Upper lobe of right lung (tissue), 1 donor: Measurements from ENCODE around the gene PPARA. TPM values are rescaled to one million over a fixed set of nuclear protein-coding genes. Genes with fewer than 3 reads are reported as not detected.

ENCODE experiments used
- ATAC-seq: fragments of 200-7000 bp; cut with Tn5 transposase; one replicate; pipeline ENCODE4 v1.9.1; 2020; ENCODE audit warnings: mild to moderate bottlenecking, moderate library complexity
- DNase-seq: peaks from one replicate; pipeline ENCODE4 v3.0.0-alpha.2; 2020
- H3K27ac ChIP-seq: fragments of 200-600 bp; one replicate; pipeline ENCODE4 v1.8.0; 2022
- H3K27me3 ChIP-seq: fragments of 200-600 bp; one replicate; pipeline ENCODE4 v1.8.0; 2022; ENCODE audit warnings: mild to moderate bottlenecking
- H3K36me3 ChIP-seq: fragments of 200-600 bp; one replicate; pipeline ENCODE4 v1.8.0; 2022
- H3K4me1 ChIP-seq: fragments of 200-600 bp; one replicate; pipeline ENCODE4 v1.8.0; 2022
- H3K4me3 ChIP-seq: fragments of 200-600 bp; one replicate; pipeline ENCODE4 v1.8.0; 2022; ENCODE audit warnings: mild to moderate bottlenecking
- H3K9me3 ChIP-seq: fragments of 200-600 bp; one replicate; pipeline ENCODE4 v1.8.0; 2022
- CTCF ChIP-seq: fragments of 200-600 bp; IDR thresholded peaks from one replicate; pipeline ENCODE4 v1.8.0; 2022; ENCODE audit warnings: antibody characterized with exemption
- intact Hi-C: fragments of 100-400 bp; cut with DNase I; formaldehyde crosslinking; loops from one replicate; pipeline ENCODE4 v1.11.0; 2022
- total RNA-seq: library from RNA; stranded (reverse); fragmentation: NEBNext Ultra II Directional; extraction: Animal tissue kit (Norgen Biotek cat#: 25700); gene quantifications from one replicate; pipeline ENCODE4 v1.2.1, GENCODE V29; 2021
- donor health status: DM: no; HTN: yes; CAD: no; lungs with severe emphysema.

The PPARA gene
- total RNA-seq, 1 donor from 2014 or later: 18.4 TPM

- Histone ChIP-seq H3K36me3 (peaks cover 28% of the 10 kb centered on the region), H3K4me1 (no peaks in the 10 kb centered on the region), H3K9me3 (no peaks in the 10 kb centered on the region), H3K27me3 (no peaks in the 10 kb centered on the region), H3K4me3 (no peak overlapping the region), H3K27ac (no peak overlapping the region)
- no peak for DNase-seq
- TF ChIP-seq CTCF: no peak
- intact Hi-C loops: no loop called here
- no peak for ATAC-seq
Measured at GRCh38 chr22:46213052-46213451, 62.7 kb downstream of the PPARA start.

GRCh38 chr22:46214149-46214548 is 63.8 kb downstream of the PPARA start:
- H3K4me1 ChIP-seq: no peaks in the 10 kb centered on the region
- no peak overlapping the region for H3K27ac ChIP-seq
- H3K4me3 ChIP-seq: no peak overlapping the region
- DNase-seq (peak; percentile 29), ATAC-seq (no peak)
- no peak for TF ChIP-seq CTCF
- intact Hi-C loops: no loop called here
- no peaks in the 10 kb centered on the region for H3K27me3 ChIP-seq
- peaks cover 39% of the 10 kb centered on the region for H3K36me3 ChIP-seq
- H3K9me3 ChIP-seq: no peaks in the 10 kb centered on the region

- no peaks in the 10 kb centered on the region for H3K9me3 ChIP-seq
Measured at GRCh38 chr22:46214616-46215015, 64.3 kb downstream of the PPARA start.

GRCh38 chr22:46219636-46220035 is 69.3 kb downstream of the PPARA start:
- H3K9me3 ChIP-seq: no peaks in the 10 kb centered on the region
- H3K36me3 ChIP-seq: peaks cover 77% of the 10 kb centered on the region
- no peak overlapping the region for H3K4me3 ChIP-seq
- DNase-seq: no peak
- no peaks in the 10 kb centered on the region for H3K27me3 ChIP-seq
- no peak for ATAC-seq
- no peak overlapping the region for H3K27ac ChIP-seq
- no peaks in the 10 kb centered on the region for H3K4me1 ChIP-seq
- TF ChIP-seq CTCF: no peak
- intact Hi-C loops: no loop called here

More at GRCh38 chr22:46214616-46215015, 64.3 kb downstream of the PPARA start:
- ATAC-seq (no peak), DNase-seq (no peak)
- Histone ChIP-seq H3K27me3 (no peaks in the 10 kb centered on the region), H3K27ac (no peak overlapping the region), H3K36me3 (peaks cover 43% of the 10 kb centered on the region), H3K4me1 (no peaks in the 10 kb centered on the region), H3K4me3 (no peak overlapping the region)
- intact Hi-C loops: no loop called here
- TF ChIP-seq CTCF: no peak

GRCh38 chr22:46220921-46221320 is 70.6 kb downstream of the PPARA start:
- ATAC-seq (no peak), DNase-seq (no peak)
- peaks cover 68% of the 10 kb centered on the region for H3K36me3 ChIP-seq
- no peaks in the 10 kb centered on the region for H3K4me1 ChIP-seq
- no peak overlapping the region for H3K27ac ChIP-seq
- TF ChIP-seq CTCF: no peak
- no peaks in the 10 kb centered on the region for H3K27me3 ChIP-seq
- H3K4me3 ChIP-seq: no peak overlapping the region
- intact Hi-C loops: no loop called here
- H3K9me3 ChIP-seq: no peaks in the 10 kb centered on the region
